Activated CD4-positive, alpha-beta T cell treated with anti-CD3 and anti-CD28 coated beads for 1 hour (primary cell): ENCODE data around the gene GLRA2.
"Not testable (repeated sequence)": the region's sequence is repeated elsewhere in the genome, so short reads cannot be mapped to it uniquely, and the experiment has no call there.

Experiments
- DNase-seq: peaks from one replicate; pipeline ENCODE4 v3.0.0-alpha.2; 2020

Gene GLRA2

DNA sequence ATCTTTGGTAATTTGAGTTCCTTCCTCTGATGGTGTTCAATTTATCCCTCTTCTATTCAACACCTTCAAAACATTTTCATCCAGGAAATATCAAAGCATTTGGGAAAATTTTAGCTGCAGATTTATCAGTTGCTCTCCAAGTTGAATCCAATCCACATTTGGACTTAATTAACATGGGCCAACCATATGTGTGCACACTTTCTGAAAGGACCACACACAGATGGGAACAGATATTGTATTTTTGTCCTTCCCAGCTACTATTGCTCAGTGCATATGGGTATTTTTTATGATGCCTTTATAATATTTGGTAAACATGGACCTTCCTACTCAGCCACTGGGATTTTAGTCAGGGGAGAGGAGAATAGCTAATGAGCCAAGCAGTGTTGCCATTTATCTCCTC, 65.2 kb downstream of the GLRA2 start:
- no peak for DNase-seq

DNA sequence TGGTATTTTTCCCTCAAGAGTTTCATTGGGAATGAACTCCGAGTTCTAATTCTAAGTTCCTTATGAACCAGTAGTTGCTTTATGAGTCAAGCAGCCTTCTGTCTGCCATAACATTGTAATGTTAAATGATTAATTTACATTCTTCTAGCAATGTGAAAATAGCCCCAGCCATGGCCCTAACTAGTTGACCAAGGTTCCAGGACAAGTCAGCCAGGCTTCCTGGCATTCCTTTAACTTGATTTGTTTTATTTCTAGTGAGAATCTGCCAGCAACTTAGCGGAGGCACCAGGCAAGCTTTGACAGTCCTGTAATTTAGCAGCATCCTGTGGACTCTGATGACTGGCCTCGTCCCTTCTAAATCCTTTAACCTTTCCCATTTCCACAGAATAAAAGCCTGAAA, 69.0 kb downstream of the GLRA2 start:
- no peak for DNase-seq

DNA sequence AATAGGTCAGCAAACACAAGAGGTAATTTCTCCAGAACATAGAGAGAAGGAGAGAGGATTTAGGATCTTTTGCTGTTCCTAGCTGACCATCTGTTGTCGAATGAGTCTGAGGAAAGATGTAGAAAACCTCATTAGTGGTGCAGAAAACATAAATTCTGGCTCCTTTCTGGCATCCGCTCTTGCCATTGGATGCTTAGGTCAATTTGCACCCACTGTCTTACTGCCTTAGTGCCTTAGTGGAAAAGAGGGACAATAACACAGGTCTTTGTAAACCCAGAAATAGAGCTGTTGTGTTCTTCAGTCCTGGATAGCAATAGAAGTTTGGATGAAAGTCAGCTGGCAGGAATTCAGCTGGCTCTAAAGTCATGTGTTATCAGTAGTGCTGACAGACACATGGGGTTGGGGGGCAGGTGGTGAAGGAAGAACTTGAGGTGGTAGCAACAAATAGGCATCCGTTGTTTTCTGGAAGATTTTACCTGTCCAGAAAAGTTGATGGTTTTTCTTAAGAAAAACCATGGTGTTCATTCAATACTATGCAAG, 78.2 kb downstream of the GLRA2 start:
- no peak for DNase-seq

DNA sequence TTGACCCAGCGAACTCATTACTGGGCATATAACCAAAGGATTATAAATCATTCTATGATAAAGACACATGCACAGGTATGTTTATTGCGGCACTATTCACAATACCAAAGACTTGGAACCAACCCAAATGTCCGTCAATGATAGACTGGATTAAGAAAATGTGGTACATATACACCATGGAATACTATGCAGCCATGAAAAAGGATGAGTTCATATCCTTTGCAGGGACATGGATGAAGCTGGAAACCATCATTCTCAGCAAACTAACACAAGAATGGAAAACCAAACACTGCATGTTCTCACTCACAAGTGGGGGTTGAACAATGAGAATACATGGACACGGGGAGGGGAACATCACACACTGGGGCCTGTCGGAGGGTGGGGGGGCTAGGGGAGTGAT, 83.1 kb downstream of the GLRA2 start:
- not testable (repeated sequence) for DNase-seq

DNA sequence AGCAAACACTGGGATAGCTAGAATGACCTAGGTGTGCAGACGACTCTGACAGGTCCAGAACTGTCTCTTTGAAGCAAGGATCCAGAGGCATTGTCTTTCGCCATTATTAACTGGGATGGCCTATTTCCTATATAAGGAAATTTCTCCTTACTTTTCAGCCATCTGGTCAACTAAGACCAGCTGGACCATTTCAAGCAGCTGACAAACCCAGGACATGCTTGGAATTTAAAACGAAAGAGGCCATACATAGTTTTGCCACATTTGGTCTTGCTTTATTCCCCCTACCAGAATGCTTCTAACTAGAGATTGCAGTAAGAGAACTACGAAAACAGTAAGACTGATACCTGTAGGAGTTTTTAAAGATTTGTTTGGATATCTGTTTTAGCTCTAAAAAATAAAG, 87.0 kb downstream of the GLRA2 start:
- DNase-seq = no peak

DNA sequence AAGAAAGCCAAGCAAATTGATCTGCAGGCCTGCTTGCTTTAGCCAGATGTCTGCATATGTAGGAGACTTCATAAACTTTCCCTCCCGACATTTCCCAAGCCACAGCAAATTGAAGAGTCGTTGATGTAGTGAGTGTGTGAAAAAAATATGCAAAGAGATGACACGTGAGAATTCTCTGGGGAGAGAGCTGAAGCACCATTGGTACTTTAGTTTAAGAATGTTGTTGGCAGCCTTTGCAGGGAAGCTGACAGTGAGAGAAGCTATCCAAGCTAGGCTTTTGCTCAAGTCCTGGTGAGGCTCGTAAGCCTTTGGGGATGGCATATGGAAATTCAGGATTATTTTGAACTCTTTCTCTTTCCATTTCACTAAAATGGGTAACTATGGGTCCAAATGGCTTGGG, 87.5 kb downstream of the GLRA2 start:
- DNase-seq = no peak

DNA sequence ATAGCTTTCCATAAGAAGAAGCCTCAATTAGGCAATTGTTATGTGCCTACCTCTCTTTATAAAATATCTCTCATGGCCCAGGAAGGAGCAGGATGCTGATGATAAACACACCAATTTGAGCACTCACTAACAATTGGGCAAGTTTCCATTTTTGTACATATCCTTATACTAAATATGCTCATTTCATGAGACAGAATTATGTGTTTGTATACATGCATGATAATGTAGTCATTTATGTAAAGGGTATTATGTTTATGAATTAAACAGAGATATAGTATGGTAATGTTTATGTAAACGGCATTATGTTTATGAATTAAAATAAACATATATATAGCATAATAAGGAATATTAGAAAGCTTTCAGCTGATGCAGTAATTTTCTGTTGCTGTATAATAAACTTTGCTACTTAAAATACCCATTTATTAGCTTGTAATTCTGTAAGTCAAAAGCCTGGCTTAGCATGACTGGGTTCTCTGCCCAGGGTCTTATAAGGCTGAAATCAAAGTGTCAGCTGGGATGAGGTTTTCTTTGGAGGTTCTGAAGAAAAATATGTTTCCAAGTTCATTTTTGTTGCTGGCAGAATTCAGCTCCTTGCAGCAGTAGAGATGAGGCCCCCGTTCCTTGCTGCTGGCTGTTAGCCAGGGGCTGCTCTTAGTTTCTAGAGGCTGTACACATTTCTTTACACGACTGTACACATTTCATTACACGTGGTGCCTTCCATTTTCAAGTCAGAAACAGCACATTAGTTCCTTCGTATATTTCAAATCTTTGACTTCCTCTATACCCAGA, 89.0 kb downstream of the GLRA2 start:
- DNase-seq = no peak

DNA sequence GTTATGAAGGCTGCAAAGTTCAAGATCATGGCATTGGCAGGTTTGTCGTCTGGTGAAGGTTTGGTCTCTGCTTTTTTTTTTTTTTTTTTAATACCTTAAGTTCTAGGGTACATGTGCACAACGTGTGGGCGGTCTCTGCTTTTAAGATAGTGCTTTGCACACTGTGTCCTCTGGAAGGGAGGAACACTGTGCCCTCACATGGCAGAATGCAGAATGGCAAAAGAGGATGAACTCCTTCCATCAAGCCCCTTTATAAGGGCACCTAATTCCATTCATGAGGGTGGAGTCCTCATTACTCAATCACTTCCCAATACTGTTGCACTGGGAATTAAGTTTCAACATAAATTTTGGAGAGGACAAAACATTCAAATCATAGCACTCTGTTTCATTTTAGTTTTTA, 101.4 kb downstream of the GLRA2 start:
- DNase-seq = no peak

DNA sequence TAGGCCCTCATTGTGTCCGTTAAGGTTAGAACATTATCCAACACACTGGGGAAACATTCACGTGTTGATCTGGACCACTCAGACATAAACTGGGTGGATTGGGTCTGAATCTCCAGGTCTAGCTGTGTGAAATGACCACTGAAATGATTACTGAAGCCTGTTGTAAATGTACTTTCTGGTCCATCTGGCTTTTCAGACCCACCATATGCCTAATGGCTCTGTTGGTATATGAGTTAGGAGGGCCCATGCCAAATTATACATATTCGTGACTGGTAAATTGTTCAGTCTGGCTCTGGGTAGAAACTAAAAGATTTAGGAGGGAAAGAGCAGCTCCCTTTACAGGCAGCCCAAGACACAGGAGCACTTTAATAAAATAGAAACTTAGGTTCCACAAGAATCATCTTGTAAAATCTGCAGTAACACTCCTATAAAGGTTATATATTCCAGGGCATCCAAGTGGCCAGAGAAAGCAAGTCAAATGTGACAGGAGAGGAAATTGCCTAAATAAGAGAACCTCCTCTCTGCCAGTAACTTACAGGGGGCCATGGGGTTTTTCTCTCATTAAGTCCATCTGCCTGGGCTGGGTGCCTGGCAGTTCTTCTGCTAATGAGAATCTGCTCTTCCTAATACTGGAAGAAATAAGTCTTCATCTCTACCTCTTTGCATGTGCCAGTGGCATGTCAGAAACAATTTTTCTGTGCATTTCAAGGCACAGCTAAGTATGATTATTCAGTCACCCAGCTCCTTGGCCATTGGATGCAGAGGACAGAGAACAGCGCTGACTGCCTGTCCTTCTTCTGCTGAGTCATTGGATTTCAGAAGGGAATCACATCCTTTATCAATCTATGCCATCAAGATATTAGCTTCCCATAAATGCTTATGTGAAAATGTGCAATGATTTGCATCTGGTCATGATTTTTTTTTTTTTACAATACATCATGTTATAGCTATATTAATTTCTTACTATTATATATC, 112.6 kb downstream of the GLRA2 start:
- no peak for DNase-seq

DNA sequence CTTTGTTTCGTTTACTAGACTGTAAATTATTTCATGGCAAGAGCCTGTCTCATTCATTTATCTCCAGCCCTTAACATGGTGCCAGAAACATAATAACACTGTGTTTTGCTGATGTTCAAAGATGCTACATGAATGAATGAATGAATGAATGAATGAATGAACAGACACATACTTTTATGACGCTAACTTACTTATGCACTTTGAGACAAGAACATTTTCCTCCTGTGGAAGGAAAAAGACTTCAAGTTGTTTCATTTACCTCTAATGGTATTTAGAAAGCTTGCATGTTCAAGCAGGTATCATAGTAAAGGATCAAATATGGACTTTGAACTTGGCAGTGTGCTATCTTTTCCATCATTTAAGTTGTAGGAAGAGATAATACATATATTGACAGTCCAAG, 131.6 kb downstream of the GLRA2 start:
- no peak for DNase-seq

DNA sequence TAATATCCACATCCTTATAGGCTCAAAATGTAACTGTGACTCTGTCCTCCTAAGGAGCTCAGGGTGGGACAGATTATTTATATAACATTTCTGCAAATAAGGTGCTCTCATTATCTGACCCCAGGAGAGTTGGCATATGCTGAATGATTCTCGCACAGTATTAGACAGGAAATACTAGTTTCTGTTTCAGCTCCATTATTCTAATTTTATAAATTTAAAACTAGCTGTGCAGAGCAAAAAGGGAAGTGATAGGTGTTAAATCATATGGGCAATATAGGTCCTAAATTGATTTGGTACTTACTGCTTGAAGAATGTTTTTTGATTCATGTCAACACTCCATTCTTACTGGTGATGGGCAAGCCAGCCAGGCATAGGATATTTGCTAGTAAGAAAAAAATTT, 141.5 kb downstream of the GLRA2 start:
- no peak for DNase-seq

DNA sequence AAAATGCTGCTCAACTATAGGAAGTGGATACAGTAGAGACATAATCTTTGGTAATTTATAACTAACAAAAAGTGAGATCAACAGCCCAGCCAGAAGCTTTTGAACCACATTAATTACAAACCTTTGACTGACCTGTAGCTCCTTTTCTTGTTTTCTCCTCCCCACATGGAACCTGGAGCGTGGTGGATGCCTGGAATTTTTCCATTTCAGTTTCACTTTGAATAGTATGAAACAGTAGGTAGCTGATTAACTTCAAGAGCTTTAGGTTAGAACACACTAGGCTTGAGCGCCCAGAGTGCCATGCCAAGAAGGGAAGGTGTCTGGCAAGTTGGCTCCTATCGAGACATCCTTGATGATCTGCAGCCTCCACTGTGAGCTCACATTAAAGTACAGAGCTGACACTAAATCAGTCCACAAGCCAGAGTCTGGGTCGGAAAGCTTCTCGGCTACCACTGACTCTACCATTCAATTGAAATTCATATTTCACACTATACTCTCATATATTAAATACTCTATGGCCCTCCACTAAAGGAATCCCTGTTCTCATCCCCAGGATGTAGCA, 143.4 kb downstream of the GLRA2 start:
- no peak for DNase-seq

DNA sequence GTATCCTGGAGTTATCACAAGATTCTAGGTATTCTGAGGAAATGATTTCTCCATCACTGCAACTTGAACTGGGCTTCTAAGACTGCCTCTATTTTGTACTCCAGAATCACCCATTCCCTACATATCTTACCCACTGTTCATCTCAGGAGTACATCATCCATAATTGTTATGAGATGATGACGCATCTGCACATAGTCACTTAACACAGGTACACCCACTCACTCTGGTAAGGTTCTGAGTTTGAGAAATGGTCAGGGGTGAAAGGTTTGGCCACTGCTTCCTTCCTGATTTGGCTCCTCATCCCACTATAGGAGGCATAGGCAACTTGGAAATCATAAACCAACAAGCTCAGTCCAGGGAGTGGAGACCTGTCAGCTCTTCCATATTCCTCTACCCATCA, 143.9 kb downstream of the GLRA2 start:
- no peak for DNase-seq

DNA sequence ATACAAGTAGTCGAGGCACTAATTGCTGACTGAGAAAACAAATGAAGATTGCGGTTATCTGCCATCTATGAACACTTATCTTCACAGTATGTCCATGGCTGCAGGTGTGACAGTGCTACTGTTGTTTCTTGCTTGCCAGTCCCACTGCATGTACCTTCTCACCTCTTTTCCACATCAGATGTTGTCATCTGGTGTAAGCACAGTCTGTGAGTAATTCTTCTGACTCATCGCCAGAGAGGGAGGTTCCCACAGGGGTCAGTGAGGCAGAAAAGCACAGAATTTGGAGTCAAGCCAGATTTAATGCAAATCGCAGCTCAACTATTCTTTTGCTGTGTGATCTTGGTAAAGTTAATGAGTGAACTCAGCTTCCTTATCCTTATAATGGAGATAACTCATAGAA, 144.4 kb downstream of the GLRA2 start:
- no peak for DNase-seq

DNA sequence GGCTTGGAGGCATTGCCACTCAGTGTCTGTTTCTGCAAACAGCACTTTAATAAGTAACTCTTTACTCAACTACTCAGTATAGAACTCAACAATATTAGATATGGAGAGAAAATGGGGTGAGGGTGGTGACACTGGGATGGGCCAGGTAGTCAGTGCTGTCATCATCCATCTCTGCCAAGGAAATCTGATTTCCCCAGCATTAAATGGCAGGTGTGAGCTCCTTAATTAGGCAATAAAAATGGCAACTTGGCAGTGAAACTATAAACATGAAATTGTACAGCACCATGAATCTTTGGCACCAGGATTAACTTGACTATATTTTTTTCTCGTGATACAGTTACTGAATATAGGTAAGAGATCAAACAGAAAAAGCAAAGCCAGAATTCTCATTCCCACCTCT, 146.2 kb downstream of the GLRA2 start:
- DNase-seq = no peak

DNA sequence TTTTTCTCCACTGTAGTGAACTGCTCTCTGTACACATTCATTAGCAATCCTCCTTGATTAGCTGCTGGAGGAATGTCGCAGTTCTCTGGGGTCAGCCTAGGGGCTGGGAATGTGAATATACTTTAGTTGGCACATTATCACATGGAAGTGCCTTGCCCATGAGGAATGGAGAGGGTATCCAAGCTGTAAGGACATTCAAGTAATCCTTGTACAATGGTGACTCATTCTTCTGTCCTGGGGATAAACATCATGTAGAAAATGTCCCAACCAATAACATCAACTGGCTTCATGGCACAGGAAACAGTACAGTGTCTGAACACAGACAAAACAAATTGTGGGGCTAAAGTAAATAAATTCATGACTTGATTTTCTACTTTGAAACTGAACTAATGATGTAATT, 147.1 kb downstream of the GLRA2 start:
- no peak for DNase-seq

DNA sequence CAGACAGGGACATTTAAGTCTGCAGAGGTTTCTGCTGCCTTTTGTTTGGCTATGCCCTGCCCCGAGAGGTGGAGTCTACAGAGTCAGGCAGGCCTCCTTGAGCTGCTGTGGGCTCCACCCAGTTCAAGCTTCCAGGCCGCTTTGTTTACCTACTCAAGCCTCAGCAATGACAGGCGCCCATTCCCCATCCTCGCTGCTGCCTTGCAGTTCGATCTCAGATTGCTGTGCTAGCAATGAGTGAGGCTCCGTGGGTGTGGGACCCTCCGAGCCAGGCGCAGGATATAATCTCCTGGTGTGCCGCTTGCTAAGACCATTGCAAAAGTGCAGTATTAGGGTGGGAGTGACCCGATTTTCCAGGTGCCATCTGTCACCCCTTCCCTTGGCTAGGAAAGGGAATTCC, 159.0 kb downstream of the GLRA2 start:
- not testable (repeated sequence) for DNase-seq

DNA sequence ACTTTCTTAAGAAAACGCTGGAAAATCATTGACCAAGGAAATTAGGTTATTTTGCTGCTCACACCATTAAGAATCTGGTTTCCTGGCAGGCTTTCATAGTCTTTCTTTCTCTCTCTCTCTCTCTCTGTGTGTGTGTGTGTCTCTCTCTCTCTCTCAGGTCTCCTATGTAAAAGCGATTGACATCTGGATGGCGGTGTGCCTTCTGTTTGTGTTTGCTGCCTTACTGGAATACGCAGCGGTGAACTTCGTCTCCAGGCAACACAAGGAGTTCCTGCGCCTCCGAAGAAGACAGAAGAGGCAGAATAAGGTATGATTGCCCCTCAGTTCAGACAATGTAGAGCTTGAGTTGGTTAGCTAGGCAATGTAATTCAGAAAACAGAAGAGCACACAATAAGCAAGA, 161.2 kb downstream of the GLRA2 start:
- no peak for DNase-seq

DNA sequence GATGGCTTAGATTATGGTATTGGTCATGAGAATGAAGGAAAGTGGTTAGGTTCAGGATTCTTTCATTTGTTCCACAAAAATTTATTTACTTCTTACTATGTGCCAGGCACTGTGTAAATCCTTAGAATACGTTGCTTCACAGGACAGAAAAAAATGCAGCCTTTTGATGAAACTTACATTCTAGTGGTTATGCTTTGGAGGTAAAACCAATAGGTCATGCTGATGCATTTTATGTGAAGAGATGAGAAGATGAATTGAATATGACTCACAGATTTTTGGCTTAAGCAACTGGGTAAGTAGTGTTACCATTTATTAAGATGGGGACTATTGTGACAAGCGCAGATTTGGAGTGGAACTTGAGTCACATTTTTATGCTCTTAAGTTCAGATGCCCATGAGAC, 165.3 kb downstream of the GLRA2 start:
- DNase-seq = no peak

DNA sequence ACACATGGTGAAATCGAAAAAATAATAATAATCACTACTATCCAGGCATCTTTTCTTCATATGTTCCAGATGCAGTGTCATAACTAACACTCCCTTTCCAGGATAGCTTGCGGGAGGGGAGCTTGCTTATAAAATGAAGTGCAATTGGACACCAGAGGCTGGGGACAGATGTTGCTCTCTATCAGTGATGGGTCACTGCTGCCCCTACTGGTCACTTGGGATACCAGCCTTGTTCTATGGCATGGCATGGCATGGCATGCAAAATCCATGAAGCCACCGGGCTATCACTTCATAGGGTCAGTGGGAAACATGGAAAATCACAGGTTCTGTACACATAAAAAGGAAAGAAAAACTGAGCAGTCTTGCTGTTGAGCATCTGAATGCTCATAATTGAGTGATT, 168.1 kb downstream of the GLRA2 start:
- DNase-seq = no peak

DNA sequence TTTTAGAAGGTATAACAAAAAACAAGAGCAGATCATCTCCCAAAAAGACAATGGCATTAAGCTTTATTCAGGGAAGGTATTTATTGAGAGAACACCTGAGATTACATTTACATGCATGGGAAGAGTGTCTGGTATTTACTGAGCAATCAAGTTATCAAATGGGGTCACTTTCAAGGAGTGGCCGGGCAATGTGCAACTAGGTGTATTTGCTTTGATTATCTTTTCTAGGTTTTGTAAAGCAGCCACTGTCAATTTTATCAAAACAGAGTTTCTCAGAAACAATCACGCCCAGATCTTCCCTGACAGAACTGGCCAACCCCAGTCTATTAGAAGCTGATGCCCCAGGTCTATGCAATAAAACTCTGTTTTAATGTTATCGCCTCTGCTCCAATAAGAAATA, 169.5 kb downstream of the GLRA2 start:
- no peak for DNase-seq

DNA sequence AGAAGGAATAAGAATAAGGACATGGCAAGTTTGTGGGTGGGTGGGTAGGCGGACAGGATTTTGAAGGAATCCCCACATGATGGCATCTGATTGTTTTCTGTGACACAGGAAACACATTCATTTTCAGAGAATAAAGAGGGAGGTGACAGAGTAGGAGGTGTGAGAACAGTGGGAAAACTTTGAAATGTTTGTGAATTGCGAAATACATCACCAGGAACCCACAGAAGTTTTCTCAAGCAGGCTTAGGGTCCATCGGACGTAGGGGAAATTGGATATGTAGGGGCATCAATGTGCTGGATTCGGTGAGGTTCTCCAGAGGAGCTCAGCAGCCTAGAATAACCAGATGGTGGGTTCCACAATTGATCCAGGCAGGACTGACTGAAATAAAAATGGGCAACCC, 171.6 kb downstream of the GLRA2 start:
- no peak for DNase-seq

DNA sequence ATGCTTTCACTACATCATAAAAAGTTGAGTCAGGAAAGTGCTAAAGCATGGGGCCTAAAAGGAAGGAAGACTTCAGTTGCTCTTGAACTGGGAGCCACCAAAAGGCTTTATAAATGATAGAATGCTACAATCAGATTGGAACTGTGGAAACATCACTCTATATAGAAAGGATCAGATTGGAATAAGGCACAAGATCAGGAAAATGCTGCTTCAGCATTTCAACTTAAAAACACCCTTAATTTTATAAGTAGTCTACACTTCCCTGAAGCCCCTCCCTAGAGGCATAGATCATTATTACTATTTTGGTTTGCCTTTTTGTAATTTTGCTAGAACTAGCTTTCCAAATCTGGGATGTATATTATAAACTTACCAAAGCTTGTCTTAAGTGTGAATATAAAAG, 172.8 kb downstream of the GLRA2 start:
- no peak for DNase-seq

DNA sequence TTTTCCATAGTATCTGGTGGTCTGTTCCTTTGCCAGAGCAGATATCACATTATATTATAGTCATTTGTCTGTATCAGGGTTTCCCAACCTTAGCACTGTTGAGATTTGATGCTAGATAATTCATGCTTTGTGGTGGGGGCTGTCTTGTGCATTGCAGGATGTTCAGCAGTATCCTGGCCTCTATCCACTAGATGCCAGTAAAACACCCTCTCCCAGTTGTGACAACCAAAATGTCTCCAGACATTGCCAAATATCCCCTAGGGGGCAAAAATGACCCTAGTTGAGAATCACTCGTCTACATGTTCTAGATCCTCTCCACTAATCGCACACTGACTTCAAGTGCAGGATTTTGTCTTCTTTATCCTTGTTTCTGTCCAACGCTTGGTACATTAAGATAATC, 182.8 kb downstream of the GLRA2 start:
- no peak for DNase-seq
